Measurements from ENCODE around the gene CAPZA2.

DNA sequence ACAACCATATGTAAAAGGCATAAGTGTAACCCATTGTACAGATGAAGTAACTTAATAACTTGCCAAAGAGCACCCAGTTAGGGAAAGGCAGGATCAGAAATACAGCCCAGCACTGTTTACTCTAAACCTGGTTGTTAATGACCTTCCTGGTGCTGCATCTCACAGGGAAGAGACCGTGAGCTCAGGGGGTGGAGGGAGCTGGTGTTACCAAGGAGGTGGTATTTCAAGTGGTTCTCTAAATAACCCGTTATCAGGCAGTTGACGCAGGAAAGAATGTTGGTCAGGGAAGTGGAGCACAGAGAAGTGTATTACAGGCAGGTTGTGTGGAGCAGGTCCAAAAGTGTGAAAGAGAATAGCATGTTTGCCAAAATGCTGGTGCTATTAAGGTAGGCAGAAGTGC is 86.5 kb downstream of the CAPZA2 start:
- no peak for TF ChIP-seq EZH2 (IDR thresholded peaks at IDR 0.05)
- TF ChIP-seq POLR2AphosphoS5 (IDR thresholded peaks at IDR 0.05; ENCODE audit: borderline replicate concordance, low read depth, low read length), result no peak
- no peak for TF ChIP-seq FOXP2 (optimal IDR thresholded peaks at IDR 0.05; ENCODE audit: control extremely low read depth, extremely low read length, insufficient read depth)
